ENCODE data around the gene HCAR2.
"Not testable (repeated sequence)": the region's sequence is repeated elsewhere in the genome, so short reads cannot be mapped to it uniquely, and the experiment has no call there.

- TF ChIP-seq POLR2A, CTCF (IDR thresholded peaks at IDR 0.05): not testable (repeated sequence)
These were observed 10.5 kb upstream of the HCAR2 start for GRCh38 chr12:122713491-122714188.
